Fibroblast of gingiva (primary cell): Measurements from ENCODE around the gene MLC1.

Experiments
- DNase-seq: peaks from one replicate; pipeline ENCODE4 v3.0.0-alpha.2; 2011; ENCODE audit warnings: low read depth

Gene MLC1

GRCh38 chr22:50076646-50077535 lies 8.3 kb downstream of the MLC1 start:
- no peak for DNase-seq

DNA sequence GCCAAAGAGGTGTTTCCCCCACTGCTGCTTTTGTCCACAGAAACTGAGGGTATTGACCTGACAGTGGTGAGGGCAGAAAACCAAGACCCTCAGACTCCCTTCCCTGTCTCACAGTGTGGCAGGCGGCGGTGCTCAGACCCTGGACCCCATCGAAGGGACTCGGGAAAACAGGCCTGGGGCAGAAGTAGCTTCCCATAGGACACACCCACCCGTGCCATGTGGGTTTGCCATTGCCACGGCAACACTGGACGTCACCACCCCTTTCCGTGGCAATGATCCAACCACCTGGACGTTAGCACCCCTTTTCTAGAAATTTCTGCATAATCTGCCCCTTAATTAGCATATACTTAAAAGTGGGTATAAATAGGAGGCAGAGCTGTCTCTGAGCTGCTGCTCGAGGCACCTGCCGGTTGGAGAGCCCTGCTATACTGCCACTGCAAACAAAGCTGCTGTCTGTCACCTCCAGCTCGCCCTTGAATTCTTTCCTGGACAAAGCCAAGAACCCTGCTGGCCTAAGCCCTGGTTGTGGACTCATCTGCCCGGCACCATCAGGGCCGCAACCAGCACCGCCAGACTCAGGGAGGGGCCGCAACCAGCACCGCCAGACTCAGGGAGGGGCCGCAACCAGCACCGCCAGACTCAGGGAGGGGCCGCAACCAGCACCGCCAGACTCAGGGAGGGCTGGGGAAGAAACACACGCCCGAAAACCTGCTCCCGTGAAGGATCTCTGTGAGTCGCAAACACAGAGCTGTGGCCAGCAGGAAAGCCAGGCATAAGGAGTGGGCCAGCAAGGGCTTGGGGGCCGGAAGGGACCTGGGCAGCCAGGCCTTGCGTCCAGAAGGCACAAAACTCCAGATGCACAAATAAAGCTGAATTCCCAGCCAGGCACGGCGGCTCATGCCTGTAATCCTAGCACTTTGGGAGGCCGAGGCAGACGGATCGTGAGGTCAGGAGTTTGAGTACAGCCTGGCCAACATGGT lies 10.4 kb downstream of the MLC1 start:
- no peak for DNase-seq

GRCh38 chr22:50074056-50074455 lies 11.2 kb downstream of the MLC1 start:
- DNase-seq, result no peak

DNA sequence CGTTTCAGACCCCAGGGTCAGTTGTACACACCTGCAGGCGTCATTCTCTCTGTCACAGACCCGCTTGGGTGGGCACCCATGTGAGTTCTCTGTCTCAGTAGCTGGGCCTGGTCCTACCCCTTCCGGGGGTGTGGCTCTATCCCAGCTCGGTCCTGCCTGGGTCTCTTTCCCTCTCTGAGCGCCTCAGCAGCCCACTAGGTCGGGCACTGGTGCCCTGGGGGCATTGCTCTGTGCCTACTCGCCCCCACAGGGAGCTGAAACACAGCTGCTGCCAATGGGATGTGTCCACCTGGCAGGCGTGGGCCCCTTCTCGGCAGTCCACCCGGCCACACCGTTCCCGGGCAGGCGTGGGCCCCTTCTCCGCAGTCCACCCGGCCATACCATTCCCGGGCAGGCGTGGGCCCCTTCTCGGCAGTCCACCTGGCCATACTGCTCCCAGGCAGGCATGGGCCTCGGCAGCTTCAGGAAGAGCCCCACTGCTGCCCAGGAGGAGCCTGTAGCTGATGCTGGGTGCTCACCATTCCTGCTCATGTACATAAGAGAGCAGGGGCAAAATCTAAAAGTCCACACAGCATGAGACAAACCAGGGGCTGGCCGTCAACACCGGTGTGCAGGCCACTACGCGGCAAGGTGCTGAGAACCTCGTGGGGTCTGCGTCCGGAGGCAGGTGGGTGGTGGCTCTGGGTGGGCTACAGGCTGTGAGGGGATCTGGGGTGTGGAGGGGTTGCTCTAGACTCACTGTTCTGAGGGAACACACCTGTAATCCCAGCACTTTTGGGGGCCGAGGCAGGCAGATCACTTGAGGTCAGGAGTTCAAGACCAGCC lies 12.3 kb downstream of the MLC1 start:
- no peak for DNase-seq

DNA sequence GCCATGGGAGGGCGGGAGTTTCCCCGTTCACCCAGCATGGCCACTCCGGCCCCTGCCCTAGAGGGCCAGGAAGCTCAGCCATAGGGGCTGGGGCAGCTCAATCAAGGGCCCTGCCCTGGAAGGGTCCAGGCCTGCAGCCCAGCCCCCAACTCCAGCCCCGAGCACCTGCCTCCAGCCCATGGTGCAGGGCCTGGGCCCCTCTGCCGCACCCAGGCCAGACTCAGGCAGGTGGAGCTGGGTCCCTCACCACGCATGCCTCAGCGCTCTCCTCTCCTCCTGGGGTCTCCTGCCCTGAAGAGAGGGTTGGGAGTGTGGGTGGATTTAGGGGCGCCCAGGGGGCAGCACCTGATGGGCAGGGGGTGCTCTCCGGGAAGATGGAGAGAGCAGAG lies 13.1 kb downstream of the MLC1 start:
- no peak for DNase-seq

DNA sequence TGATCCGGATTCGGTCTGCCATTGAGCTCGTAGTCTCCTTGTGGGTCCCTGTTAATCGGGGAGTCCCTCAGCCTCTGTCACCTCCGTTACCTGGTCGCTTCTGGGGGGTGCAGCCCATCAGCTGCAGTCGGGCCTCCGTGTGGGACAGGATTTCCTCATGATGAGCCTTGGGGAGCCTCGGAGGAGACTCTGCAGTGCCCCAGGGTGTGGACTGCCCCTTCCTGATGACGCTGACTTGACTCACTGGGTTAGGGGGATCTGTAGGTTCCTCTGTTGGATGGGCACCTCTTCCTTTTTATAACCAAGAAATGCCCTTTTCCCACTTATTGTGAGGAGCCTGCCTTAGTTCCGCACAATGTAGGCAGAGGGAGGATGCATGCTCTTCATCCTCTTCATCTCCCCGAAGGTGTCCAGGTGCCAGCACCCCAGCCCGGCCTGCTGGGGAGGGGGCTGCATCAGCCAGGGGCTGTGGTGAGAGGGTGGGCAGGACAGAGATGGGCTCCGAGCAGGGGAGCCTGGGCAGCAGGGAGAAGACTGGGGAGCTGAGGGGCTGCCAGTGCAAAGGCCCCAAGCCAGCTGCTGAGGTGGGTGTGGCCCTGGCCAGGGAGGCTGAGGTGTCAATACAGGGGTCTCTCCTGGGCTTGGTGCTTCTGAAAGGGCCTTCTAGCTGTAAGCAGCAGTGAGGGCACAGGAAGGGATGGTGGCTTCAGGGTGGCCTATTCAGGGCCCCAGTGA lies 13.6 kb downstream of the MLC1 start:
- DNase-seq, result no peak

DNA sequence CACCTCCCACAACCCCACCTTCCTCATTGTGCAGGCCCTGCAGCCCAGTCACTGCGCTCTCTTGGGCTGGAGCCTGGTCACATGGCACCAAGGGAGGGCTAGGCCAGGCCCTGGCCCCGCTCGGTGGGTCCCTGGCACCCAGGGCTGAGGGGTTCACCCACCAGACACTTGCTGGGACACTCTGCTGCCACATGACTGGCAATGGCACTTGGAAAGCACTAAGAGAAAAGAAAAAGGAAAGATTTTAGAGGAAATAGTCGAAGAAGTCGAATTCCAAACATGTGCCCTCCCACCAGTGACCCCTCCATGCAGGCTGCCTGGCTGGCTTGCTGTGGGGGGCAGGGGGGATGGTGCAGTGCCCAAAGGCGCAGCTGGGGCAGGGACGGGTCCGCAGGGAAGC lies 14.9 kb downstream of the MLC1 start:
- no peak for DNase-seq

- DNase-seq, result no peak
Measured at GRCh38 chr22:50068096-50068495, 17.1 kb downstream of the MLC1 start.

- no peak for DNase-seq
Measured at GRCh38 chr22:50067244-50067643, 18.0 kb downstream of the MLC1 start.

DNA sequence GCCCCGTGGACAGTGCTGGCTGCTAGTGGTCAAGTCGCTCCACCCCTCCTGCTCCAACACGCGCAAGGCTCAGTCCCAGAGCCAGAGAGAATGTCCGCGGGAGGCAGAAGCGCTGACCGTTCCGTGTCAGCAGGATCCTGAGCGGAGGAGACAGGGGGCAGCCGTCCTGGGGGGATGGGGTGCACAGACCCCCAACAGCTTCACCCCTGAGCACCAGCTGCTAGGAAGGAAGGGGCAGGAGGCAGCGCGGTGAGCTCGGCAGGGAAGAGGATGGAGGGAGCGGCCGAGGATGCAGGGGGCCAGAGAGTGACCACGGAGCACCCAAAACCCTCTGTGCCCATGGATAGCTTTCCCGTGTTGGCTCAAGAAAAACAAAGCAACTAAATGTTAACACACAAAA lies 20.8 kb downstream of the MLC1 start:
- DNase-seq, result no peak

DNA sequence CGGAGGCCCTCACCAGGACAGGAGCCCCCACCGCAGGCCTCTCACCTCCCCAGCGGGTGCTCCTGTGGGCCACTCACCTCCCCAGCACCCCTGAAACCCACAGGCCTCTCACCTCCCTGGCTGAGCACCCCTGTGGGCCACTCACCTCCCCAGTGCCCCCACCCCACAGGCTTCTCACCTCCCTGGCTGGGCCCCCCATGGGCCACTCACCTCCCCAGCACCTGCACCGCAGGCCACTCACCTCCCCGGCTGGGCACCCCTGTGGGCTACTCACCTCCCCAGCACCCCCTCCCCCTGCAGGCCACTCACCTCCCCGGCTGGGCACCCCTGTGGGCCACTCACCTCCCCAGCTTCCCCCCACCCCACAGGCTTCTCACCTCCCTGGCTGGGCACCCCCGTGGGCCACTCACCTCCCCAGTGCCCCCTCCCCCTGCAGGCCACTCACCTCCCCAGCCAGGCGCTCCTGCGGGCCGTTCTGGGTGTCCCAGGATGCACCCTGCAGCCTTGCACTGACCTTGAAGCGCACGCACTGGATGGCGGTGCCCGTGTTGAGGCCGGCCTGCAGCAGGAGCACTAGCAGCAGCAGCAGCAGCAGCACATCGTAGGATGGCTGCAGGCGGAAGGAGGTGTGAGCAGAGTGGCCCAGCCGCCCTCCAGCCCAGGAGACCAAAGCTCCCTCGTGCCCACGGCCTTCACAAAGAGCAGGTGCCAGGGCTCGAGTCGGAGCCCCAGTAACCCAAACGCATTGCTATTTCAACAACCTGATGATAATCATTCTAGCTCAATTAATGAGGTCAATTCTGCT lies 21.4 kb downstream of the MLC1 start:
- DNase-seq, result no peak

- DNase-seq, result no peak
Measured at GRCh38 chr22:50062509-50063135, 22.6 kb downstream of the MLC1 start.

DNA sequence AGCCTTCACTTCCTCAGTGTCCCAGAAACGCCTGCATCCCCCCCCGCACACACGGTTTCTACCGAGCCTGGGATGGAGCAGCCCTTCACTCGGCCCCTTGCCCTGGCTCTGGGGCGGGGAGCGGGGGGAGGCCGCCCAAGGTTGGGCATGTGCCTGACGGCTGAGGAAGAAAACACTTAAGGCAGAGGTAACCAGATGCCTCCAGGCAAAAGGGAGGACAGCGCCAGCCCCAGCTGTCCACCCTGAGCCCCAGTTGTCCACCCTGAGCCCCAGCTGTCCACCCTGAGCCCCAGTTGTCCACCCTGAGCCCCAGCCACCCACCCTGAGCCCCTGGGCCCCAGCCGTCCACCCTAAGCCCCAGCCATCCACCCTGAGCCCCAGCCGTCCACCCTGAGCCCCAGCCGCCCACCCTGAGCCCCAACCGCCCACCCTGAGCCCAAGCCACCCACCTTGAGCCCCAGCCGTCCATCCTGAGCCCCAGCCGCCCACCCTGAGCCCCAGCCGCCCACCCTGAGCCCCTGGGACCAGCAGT lies 23.3 kb downstream of the MLC1 start:
- no peak for DNase-seq

GRCh38 chr22:50061141-50061823 lies 23.9 kb downstream of the MLC1 start:
- no peak for DNase-seq

DNA sequence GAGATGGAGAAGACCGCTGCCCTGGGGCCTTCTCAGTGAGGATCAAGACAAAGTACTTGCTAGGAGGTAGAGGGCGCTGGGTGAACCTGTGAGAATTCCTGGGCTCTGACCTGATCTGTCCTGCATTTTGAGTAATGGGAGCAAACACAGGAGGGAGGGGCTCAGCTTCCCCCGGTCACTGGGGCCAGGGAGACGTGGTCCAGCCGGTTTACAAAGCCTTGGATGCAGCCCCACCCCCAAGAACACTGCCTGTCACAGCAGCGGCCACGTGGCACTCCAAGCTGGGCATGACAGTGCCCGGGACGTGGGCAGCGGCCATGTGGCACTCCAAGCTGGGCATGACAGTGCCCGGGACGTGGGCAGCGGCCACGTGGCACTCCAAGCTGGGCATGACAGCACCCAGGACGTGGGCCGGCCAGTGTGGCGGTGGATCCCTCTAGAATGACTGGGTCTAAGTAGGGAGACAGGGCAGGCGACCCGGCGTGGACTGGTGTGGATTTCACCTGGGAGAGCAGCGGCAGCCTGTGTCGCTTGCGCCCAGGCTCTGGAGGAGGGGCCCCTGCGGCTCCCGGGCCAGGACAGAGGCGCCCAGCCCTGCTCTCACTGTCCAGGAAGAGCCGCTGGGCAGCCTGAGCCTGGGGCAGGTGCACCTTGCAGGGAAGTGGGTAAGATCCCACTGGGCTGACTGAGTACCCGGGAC lies 24.6 kb downstream of the MLC1 start:
- no peak for DNase-seq

DNA sequence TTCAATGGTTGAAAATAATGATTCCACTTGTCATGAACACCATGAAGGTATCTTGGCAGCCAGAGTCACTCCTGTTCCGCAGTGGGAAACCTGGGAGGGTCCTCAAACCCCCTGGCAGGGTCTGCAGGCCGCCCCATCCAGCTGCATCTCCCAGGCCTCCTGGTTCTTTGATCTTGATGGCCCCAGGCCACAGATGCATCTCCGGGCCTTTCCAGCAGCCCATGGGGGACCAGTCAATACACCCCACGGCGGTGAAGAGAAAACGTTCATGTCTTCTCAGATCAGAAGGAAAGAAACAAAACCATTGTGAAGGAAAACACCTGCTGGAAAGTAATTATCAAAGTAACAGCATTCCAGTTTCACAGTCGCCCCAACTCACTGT lies 25.4 kb downstream of the MLC1 start:
- DNase-seq, result no peak

- DNase-seq, result peak; percentile 34
Measured at GRCh38 chr22:50058906-50059880, 26.0 kb downstream of the MLC1 start.
